SK-N-SH treated with all-trans-retinoic acid at 6 μM for 48 hours (cell line): ENCODE measurements around the gene NPB.

ENCODE experiments used
- ATAC-seq: fragments of 200-7000 bp; cut with Tn5 transposase; 3 replicates; pipeline ENCODE4 v1.9.1; 2020; ENCODE audit warnings: mild to moderate bottlenecking, moderate library complexity
- BACH2 ChIP-seq: fragments of 250-450 bp; sonication (Bioruptor Pico); IDR thresholded peaks from 2 replicates; pipeline ENCODE4 v1.9.0; 2021; ENCODE audit warnings: mild to moderate bottlenecking, borderline replicate concordance
- CSDC2 ChIP-seq: fragments of 250-450 bp; sonication (Bioruptor Pico); IDR thresholded peaks from 2 replicates; pipeline ENCODE4 v1.5.0; 2020; ENCODE audit warnings: mild to moderate bottlenecking, moderate library complexity
- ESRRG ChIP-seq: fragments of 250-450 bp; sonication (Bioruptor Pico); IDR thresholded peaks from 2 replicates; pipeline ENCODE4 v1.6.1; 2021; ENCODE audit warnings: mild to moderate bottlenecking
- GLIS3 ChIP-seq: fragments of 250-450 bp; sonication (Bioruptor Pico); IDR thresholded peaks from 2 replicates; pipeline ENCODE4 v1.5.0; 2020; ENCODE audit warnings: mild to moderate bottlenecking, moderate library complexity
- OSR1 ChIP-seq: fragments of 250-450 bp; sonication (Bioruptor Pico); IDR thresholded peaks from 2 replicates; pipeline ENCODE4 v1.8.0; 2022; ENCODE audit warnings: moderate library complexity, mild to moderate bottlenecking, inconsistent platforms
- RARB ChIP-seq: fragments of 250-450 bp; sonication (Bioruptor Pico); IDR thresholded peaks from 2 replicates; pipeline ENCODE4 v1.8.0; 2021; ENCODE audit warnings: mild to moderate bottlenecking, moderate library complexity
- SNAI2 ChIP-seq: fragments of 250-450 bp; sonication (Bioruptor Pico); IDR thresholded peaks from 2 replicates; pipeline ENCODE4 v1.5.0; 2020; ENCODE audit warnings: mild to moderate bottlenecking, moderate library complexity
- TOX ChIP-seq: fragments of 250-450 bp; sonication (Bioruptor Pico); IDR thresholded peaks from 2 replicates; pipeline ENCODE4 v1.8.0; 2021; ENCODE audit warnings: mild to moderate bottlenecking, moderate library complexity, borderline replicate concordance
- ZC3H10 ChIP-seq: fragments of 250-450 bp; sonication (Bioruptor Pico); IDR thresholded peaks from 2 replicates; pipeline ENCODE4 v1.5.1; 2021; ENCODE audit warnings: mild to moderate bottlenecking, moderate library complexity
- ZFP30 ChIP-seq: fragments of 450-650 bp; formaldehyde crosslinking; IDR thresholded peaks from 2 replicates; pipeline ENCODE4 v1.5.0; 2022; ENCODE audit warnings: mild to moderate bottlenecking, moderate library complexity
- ZNF565 ChIP-seq: fragments of 450-650 bp; formaldehyde crosslinking; conservative IDR thresholded peaks from 2 replicates; pipeline ENCODE4 v1.5.0; 2020; ENCODE audit warnings: low read depth, mild to moderate bottlenecking, moderate library complexity
- ZNF70 ChIP-seq: fragments of 450-650 bp; formaldehyde crosslinking; IDR thresholded peaks from 2 replicates; pipeline ENCODE4 v1.5.0; 2020; ENCODE audit warnings: mild to moderate bottlenecking, moderate library complexity
- ZNF8 ChIP-seq: fragments of 450-650 bp; formaldehyde crosslinking; IDR thresholded peaks from 2 replicates; pipeline ENCODE4 v1.5.0; 2020; ENCODE audit warnings: mild to moderate bottlenecking, moderate library complexity
- TF ChIP-seq, protein P1 (sequence below): fragments of 250-450 bp; sonication (Bioruptor Pico); IDR thresholded peaks from 2 replicates; pipeline ENCODE4 v1.5.1; 2021; ENCODE audit warnings: mild to moderate bottlenecking, moderate library complexity
- TF ChIP-seq, protein P2 (sequence below): fragments of 250-450 bp; sonication (Bioruptor Pico); IDR thresholded peaks from 2 replicates; pipeline ENCODE4 v1.8.0; 2021; ENCODE audit warnings: low read depth, mild to moderate bottlenecking, moderate library complexity, borderline replicate concordance
- TF ChIP-seq, protein P3 (sequence below): fragments of 250-450 bp; sonication (Bioruptor Pico); IDR thresholded peaks from 2 replicates; pipeline ENCODE4 v1.5.1; 2020; ENCODE audit warnings: low read depth, mild to moderate bottlenecking, moderate library complexity
- TF ChIP-seq, protein P4 (sequence below): fragments of 250-450 bp; sonication (Bioruptor Pico); IDR thresholded peaks from 2 replicates; pipeline ENCODE4 v1.8.0; 2020; ENCODE audit warnings: mild to moderate bottlenecking, moderate library complexity, borderline replicate concordance

The NPB gene

DNA sequence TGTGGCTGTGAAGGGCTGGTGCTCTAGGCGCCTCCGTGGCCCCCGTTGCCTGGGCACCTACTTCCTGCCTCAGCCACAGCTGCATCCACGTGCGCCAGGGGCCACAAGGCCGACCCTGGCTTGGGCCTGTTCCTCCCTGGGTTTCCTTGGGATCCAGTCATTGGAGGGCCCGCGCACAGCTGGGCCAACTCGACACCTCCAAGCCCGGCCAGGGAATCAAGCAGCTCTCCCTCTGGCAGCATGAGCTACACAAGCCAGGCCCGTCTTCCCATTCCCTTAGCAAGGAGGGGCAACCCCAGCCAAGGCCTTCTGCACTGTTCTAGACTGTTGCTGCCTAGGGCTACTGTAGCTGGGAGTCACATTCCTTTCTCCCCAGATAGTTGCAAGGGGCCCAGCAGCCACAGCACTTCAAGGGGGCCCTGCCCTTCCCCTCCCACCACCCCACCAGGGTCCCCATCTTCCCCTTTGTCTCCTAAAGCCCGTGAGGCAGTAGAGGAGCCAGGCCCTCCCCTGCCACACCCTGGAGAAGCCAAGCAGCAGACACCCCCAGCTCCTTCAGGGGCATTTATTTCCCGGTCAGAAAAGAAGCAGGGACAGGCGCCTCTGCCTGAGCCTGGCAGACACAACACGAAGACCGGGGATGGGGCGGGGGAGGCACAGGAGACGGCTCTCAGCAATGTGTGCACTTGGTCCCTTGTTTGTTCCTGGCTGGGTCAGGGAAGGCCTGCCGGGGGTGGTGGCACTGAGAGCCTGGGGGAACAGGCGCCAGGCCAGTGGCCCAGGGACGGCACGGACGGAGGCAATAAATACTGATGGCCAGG, 34.7 kb upstream of the NPB start (continued):
- TF ChIP-seq, protein P1, sequence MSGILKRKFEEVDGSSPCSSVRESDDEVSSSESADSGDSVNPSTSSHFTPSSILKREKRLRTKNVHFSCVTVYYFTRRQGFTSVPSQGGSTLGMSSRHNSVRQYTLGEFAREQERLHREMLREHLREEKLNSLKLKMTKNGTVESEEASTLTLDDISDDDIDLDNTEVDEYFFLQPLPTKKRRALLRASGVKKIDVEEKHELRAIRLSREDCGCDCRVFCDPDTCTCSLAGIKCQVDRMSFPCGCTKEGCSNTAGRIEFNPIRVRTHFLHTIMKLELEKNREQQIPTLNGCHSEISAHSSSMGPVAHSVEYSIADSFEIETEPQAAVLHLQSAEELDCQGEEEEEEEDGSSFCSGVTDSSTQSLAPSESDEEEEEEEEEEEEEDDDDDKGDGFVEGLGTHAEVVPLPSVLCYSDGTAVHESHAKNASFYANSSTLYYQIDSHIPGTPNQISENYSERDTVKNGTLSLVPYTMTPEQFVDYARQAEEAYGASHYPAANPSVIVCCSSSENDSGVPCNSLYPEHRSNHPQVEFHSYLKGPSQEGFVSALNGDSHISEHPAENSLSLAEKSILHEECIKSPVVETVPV (CRISPR knock-in tag), result peak; percentile 39; the same call in 1 of the 2 replicates
- peak; percentile 66 for TF ChIP-seq ZC3H10 (CRISPR knock-in tag)
- TF ChIP-seq RARB (CRISPR knock-in tag), result no peak; the same call in none of the 2 replicates
- TF ChIP-seq GLIS3 (CRISPR knock-in tag), result peak; percentile 30
- no peak for TF ChIP-seq ZFP30
- TF ChIP-seq BACH2 (CRISPR knock-in tag), result no peak
- TF ChIP-seq TOX (CRISPR knock-in tag), result peak; percentile 62
- TF ChIP-seq, protein P2, sequence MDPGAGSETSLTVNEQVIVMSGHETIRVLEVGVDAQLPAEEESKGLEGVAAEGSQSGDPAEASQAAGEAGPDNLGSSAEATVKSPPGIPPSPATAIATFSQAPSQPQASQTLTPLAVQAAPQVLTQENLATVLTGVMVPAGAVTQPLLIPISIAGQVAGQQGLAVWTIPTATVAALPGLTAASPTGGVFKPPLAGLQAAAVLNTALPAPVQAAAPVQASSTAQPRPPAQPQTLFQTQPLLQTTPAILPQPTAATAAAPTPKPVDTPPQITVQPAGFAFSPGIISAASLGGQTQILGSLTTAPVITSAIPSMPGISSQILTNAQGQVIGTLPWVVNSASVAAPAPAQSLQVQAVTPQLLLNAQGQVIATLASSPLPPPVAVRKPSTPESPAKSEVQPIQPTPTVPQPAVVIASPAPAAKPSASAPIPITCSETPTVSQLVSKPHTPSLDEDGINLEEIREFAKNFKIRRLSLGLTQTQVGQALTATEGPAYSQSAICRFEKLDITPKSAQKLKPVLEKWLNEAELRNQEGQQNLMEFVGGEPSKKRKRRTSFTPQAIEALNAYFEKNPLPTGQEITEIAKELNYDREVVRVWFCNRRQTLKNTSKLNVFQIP, result peak; percentile 65
- TF ChIP-seq CSDC2 (CRISPR knock-in tag), result no peak; the same call in 1 of the 2 replicates
- TF ChIP-seq ESRRG (CRISPR knock-in tag), result peak; percentile 91
- TF ChIP-seq, protein P3, sequence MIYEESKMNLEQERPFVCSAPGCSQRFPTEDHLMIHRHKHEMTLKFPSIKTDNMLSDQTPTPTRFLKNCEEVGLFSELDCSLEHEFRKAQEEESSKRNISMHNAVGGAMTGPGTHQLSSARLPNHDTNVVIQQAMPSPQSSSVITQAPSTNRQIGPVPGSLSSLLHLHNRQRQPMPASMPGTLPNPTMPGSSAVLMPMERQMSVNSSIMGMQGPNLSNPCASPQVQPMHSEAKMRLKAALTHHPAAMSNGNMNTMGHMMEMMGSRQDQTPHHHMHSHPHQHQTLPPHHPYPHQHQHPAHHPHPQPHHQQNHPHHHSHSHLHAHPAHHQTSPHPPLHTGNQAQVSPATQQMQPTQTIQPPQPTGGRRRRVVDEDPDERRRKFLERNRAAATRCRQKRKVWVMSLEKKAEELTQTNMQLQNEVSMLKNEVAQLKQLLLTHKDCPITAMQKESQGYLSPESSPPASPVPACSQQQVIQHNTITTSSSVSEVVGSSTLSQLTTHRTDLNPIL (CRISPR knock-in tag), result no peak; the same call in 1 of the 2 replicates
- TF ChIP-seq, protein P4, sequence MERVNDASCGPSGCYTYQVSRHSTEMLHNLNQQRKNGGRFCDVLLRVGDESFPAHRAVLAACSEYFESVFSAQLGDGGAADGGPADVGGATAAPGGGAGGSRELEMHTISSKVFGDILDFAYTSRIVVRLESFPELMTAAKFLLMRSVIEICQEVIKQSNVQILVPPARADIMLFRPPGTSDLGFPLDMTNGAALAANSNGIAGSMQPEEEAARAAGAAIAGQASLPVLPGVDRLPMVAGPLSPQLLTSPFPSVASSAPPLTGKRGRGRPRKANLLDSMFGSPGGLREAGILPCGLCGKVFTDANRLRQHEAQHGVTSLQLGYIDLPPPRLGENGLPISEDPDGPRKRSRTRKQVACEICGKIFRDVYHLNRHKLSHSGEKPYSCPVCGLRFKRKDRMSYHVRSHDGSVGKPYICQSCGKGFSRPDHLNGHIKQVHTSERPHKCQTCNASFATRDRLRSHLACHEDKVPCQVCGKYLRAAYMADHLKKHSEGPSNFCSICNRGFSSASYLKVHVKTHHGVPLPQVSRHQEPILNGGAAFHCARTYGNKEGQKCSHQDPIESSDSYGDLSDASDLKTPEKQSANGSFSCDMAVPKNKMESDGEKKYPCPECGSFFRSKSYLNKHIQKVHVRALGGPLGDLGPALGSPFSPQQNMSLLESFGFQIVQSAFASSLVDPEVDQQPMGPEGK (CRISPR knock-in tag), result no peak

DNA sequence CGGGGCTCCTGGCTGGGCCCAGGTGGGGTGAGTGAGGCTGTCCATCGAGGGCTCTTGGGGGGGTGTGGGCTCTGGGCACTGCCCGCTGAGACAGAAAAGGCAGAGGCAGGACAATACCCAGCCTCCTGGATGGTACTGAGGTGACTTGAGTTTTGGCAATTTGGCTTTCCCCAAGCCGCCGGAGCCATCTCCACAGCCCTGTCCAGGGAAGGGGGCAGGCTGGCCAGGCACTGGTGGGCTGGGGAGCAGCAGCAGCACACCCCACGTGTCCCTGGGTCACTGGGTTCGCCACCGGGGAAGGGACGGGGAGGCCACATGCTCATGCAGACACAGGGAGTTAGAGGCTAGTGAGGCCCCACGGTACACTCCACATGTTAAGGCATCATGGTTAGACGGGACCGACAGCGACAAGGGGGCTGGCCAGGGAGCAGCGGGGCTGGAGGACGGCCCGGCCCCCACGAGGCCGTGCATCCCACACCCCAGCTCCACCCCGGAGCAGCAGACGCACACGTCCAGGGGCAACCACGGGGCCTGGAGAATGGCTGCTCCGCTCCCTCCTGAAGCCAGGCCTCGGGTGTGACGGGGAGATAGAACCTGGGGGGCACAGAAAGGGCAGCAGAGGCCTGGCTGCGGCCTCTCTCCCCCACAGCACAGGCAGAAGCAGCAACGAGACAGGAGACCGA, 33.9 kb upstream of the NPB start:
- ATAC-seq, result peak; percentile 0
- TF ChIP-seq SNAI2 (CRISPR knock-in tag) (0 out of 2 replicates have a peak, but pooled peaks have one; percentile 50), GLIS3 (CRISPR knock-in tag) (peak; percentile 91), OSR1 (CRISPR knock-in tag) (no peak), ZNF70 (no peak), ESRRG (CRISPR knock-in tag) (0 out of 2 replicates have a peak, but pooled peaks have one; percentile 20), ZNF565 (CRISPR knock-in tag) (no peak)
- TF ChIP-seq, protein P1 (CRISPR knock-in tag), result no peak

DNA sequence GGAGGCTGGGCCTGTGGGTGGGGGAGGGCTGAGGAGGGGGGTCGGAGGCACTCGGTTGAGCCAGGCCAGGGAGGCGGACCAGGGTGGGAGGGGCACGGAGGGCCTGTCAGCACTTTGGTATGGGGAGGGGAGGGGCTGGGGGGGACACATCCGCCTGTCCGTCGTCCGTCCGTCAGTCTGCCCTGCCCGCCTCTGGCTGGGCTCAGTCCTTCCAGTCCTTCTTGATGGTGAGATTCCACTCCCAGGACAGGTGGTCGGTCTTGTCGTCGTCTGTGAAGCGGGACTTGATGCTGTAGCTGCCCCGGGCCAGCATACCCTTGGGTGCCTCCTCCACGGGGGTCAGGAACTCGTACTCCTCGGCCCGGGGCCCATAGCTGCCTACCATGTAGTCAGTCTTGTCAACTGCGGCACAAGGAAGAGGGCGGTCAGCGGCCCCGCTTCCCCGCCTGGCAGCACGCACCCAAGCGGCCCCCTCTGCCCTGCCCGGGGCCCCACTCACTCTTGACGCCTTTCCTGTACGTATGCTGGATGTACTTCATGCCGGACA, 33.3 kb upstream of the NPB start:
- peak; percentile 34 for ATAC-seq
- TF ChIP-seq BACH2 (CRISPR knock-in tag) (no peak), ZNF8 (no peak), SNAI2 (CRISPR knock-in tag) (0 out of 2 replicates have a peak, but pooled peaks have one; percentile 50)
- TF ChIP-seq, all 23 proteins: peak for 1
